Astrocyte of the spinal cord (primary cell): ENCODE results near the gene UGT3A2.

ENCODE experiments used
- DNase-seq: peaks from one replicate; pipeline ENCODE4 v3.0.0; 2011; ENCODE audit warnings: low read depth, low spot score
- H3K4me3 ChIP-seq: 2 replicates; pipeline ENCODE4 v1.5.1; 2011; ENCODE audit warnings: low read depth, mild to moderate bottlenecking, low read length, moderate library complexity
- CTCF ChIP-seq: IDR thresholded peaks from 2 replicates; pipeline ENCODE4 v1.5.1; 2012; ENCODE audit warnings: low read depth, mild to moderate bottlenecking, low read length, inconsistent platforms
- in situ Hi-C: cut with HindIII; loops from 2 replicates; pipeline ENCODE4 v1.10.0; 2017; ENCODE audit warnings: low sequenced_read_pairs

UGT3A2 gene

GRCh38 chr5:36066001-36066539 lies 612 bp downstream of the UGT3A2 start:
- TF ChIP-seq CTCF, result no peak

DNA sequence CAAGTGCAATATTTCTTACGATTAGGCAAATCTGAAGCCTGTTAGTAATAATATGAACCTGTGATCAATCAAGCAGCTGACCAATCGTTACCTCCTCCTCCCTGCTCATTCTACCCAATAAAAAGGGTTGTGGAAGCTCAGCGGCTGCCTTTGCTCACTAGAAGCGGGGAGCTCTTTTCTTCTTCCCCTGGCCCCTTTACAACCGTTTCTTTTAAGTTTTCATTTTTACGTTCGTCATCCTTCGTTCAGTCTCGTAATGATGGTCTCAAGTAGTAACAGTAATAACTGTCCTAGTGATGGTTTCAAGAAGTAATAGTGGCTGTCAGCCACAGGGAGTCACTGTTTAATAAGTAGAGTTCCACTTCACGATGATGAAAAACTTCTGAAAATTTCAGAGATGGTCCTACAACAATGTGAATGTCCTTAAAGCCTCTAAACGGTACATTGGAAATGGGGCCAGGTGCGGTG lies 6.2 kb downstream of the UGT3A2 start:
- no peak overlapping the region for H3K4me3 ChIP-seq
- no peak for DNase-seq
- TF ChIP-seq CTCF, result no peak
- in situ Hi-C loops, result no loop called here

More at GRCh38 chr5:36066001-36066539, 612 bp downstream of the UGT3A2 start:
- no peak overlapping the region for H3K4me3 ChIP-seq
- no peak for DNase-seq
- in situ Hi-C loops, result no loop called here

GRCh38 chr5:36059571-36060419 lies 6.9 kb downstream of the UGT3A2 start:
- in situ Hi-C loops, result no loop called here
- DNase-seq, result no peak
- no peak overlapping the region for H3K4me3 ChIP-seq

DNA sequence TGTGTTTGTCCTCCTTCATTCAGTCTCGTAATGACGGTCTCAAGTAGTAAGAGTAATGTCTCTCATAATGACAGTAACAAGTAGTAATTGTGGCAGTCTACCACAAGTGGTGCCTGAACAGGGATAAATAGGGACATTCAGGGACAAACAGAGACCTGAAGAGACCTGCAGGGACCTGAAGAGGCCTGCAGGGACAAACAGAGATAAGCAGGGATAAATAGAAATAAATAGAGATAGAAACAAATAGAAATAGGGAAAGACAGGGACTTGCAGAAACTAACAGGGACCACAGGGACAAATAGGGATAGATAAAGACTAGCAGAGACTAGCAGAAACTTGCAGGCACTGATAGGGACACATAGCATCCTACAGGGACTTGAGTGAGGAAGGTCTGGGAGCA lies 7.9 kb downstream of the UGT3A2 start:
- no peak overlapping the region for H3K4me3 ChIP-seq
- no peak for TF ChIP-seq CTCF
- no peak for DNase-seq
- in situ Hi-C loops, result no loop called here

More at GRCh38 chr5:36059571-36060419, 6.9 kb downstream of the UGT3A2 start:
- no peak for TF ChIP-seq CTCF

- DNase-seq, result no peak
- H3K4me3 ChIP-seq, result no peak overlapping the region
- no peak for TF ChIP-seq CTCF
- in situ Hi-C loops, result no loop called here
These were observed 9.3 kb downstream of the UGT3A2 start for GRCh38 chr5:36057386-36057785.

DNA sequence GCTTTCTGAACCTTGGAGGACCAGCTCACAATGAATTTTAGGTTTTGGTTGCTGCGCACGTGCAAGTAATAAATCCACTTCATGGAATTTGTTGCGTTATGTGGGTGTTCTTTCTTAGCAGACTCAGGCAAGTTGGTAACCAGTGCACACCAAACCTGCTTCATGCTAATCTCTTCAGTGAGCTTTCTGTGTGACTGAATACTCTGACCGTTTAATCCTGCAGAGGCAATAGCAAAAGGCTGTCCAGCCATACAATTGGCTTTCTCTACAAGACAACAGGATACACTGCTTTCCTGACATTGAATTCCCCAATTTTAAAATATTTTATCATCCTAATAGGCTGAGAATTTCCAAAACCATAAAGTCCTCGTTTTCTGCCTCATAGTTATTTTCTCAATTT lies 10.3 kb downstream of the UGT3A2 start:
- DNase-seq, result no peak
- no peak overlapping the region for H3K4me3 ChIP-seq
- in situ Hi-C loops, result no loop called here
- TF ChIP-seq CTCF, result no peak
